ENCODE data around the gene TAF1A.

GRCh38 chr1:222601257-222601656, 11.5 kb upstream of the TAF1A start:
- no peak for TF ChIP-seq EZH2 (IDR thresholded peaks at IDR 0.05; ENCODE audit: low read depth, low read length, severe bottlenecking)
- no peak for TF ChIP-seq CTCF (IDR thresholded peaks at IDR 0.05; ENCODE audit: control extremely low read depth in 1 of 3, insufficient read depth in 1 of 3, low read depth in 1 of 3, low read length in 3 of 3)
